Naive thymus-derived CD4-positive, alpha-beta T cell (primary cell): ENCODE data around the gene HPF1. TPM values are rescaled to one million over a fixed set of nuclear protein-coding genes. Genes with fewer than 3 reads are reported as not detected.

ENCODE experiments used
- polyA plus RNA-seq, 2 donors: library from polyadenylated mRNA; unstranded; fragments of 300-500 nt; fragmentation: Illumina TruSeq; gene quantifications; one replicate each; pipeline ENCODE4 v1.2.3, GENCODE V29; 2021
- total RNA-seq, 6 experiments: library from RNA in 5 of 6; stranded (reverse) in 5 of 6; gene quantifications; 1 replicate in 5 of 6; 2 replicates in 1 of 6; pipeline ENCODE4 v1.2.3 and lab custom pipeline; 2021 to 2026

HPF1 gene
- total and polyA plus RNA-seq, 7 experiments from 2014 or later: 9.9 to 41.6 (median 16.0) TPM

Other genes with a start within 250 kb of the HPF1 start
- gene NEK1, start 145.4 kb downstream of the HPF1 start, total RNA-seq: 10 to 100 TPM; 13.7 to 21.0 (median 17.4) TPM
- 10 to 100 TPM in 1 of 2 donors, 1 to 10 TPM in 1; 7.8 to 11.9 TPM for gene NEK1, start 145.4 kb downstream of the HPF1 start, polyA plus RNA-seq
- 10 to 100 TPM; 15.5 to 35.0 (median 29.3) TPM for gene CLCN3, start 137.4 kb downstream of the HPF1 start, total RNA-seq
- 10 to 100 TPM in 1 of 2 donors, 1 to 10 TPM in 1; 7.6 to 17.7 TPM for gene CLCN3, start 137.4 kb downstream of the HPF1 start, polyA plus RNA-seq